Stimulated activated CD8-positive, alpha-beta memory T cell treated with anti-CD3 and anti-CD28 coated beads, Interleukin-2, amount 100 ng/mL, for 48 hours (primary cell): ENCODE data around the gene TADA2A.
"Not testable (repeated sequence)": the region's sequence is repeated elsewhere in the genome, so short reads cannot be mapped to it uniquely, and the experiment has no call there.

Source experiments
- DNase-seq, 2 donors: peaks; one replicate each; pipeline ENCODE4 v3.0.0-alpha.2; 2020; ENCODE audit warnings: low read depth in 2 of 2

The TADA2A gene

GRCh38 chr17:37493249-37494027 lies 86.8 kb downstream of the TADA2A start:
- DNase-seq: no peak

- DNase-seq: no peak
Observed at GRCh38 chr17:37494401-37494831, 87.7 kb downstream of the TADA2A start.

- DNase-seq: no peak
Observed at GRCh38 chr17:37494971-37495370, 88.3 kb downstream of the TADA2A start.

- DNase-seq: no peak
Observed at GRCh38 chr17:37500378-37500777, 93.7 kb downstream of the TADA2A start.

- no peak for DNase-seq
Observed at GRCh38 chr17:37502009-37502936, 95.6 kb downstream of the TADA2A start.

GRCh38 chr17:37503148-37503547 lies 96.5 kb downstream of the TADA2A start:
- DNase-seq: no peak

- no peak for DNase-seq
Observed at GRCh38 chr17:37505333-37505732, 98.6 kb downstream of the TADA2A start.

- DNase-seq: no peak
Observed at GRCh38 chr17:37506678-37507077, 100.0 kb downstream of the TADA2A start.

- DNase-seq: no peak
Observed at GRCh38 chr17:37507111-37507510, 100.4 kb downstream of the TADA2A start.

- no peak for DNase-seq
Observed at GRCh38 chr17:37510056-37510455, 103.4 kb downstream of the TADA2A start.

- DNase-seq: not testable (repeated sequence)
Observed at GRCh38 chr17:37511642-37512041, 105.0 kb downstream of the TADA2A start.

- no peak for DNase-seq
Observed at GRCh38 chr17:37512442-37513068, 105.9 kb downstream of the TADA2A start.

- DNase-seq: no peak
Observed at GRCh38 chr17:37513711-37514110, 107.0 kb downstream of the TADA2A start.

GRCh38 chr17:37516127-37516571 lies 109.5 kb downstream of the TADA2A start:
- DNase-seq: no peak

- no peak for DNase-seq
Observed at GRCh38 chr17:37517881-37518280, 111.2 kb downstream of the TADA2A start.

GRCh38 chr17:37518826-37519225 lies 112.1 kb downstream of the TADA2A start:
- DNase-seq: no peak

- no peak for DNase-seq
Observed at GRCh38 chr17:37519251-37519985, 112.7 kb downstream of the TADA2A start.

GRCh38 chr17:37520174-37520573 lies 113.5 kb downstream of the TADA2A start:
- DNase-seq: no peak

- no peak for DNase-seq
Observed at GRCh38 chr17:37521821-37522220, 115.1 kb downstream of the TADA2A start.

GRCh38 chr17:37523715-37524219 lies 117.1 kb downstream of the TADA2A start:
- no peak for DNase-seq

GRCh38 chr17:37527249-37527851 lies 120.7 kb downstream of the TADA2A start:
- DNase-seq: no peak
